Mesothelial cell of epicardium (in vitro differentiated cells): ENCODE data around the gene FOXP1. TPM values are rescaled to one million over a fixed set of nuclear protein-coding genes. Genes with fewer than 3 reads are reported as not detected.

ENCODE experiments used
- DNase-seq, 2 experiments: peaks; one replicate each; pipeline ENCODE4 v3.0.0; 2021; ENCODE audit warnings: low spot score in 2 of 2; ENCODE audit not compliant: unreplicated experiment in 2 of 2
- H3K27ac Mint-ChIP-seq: 2 replicates; pipeline ENCODE4 v1.8.0; 2021; ENCODE audit warnings: mixed read lengths
- H3K27me3 Mint-ChIP-seq: 2 replicates; pipeline ENCODE4 v1.8.0; 2021; ENCODE audit warnings: low read depth, mixed read lengths
- H3K36me3 Mint-ChIP-seq: 2 replicates; pipeline ENCODE4 v1.8.0; 2021; ENCODE audit warnings: mixed read lengths
- H3K4me1 Mint-ChIP-seq: 2 replicates; pipeline ENCODE4 v1.8.0; 2021; ENCODE audit warnings: mixed read lengths
- H3K4me3 Mint-ChIP-seq: 2 replicates; pipeline ENCODE4 v1.8.0; 2021; ENCODE audit warnings: mild to moderate bottlenecking, moderate library complexity, mixed read lengths
- H3K9me3 Mint-ChIP-seq: 2 replicates; pipeline ENCODE4 v1.8.0; 2021; ENCODE audit warnings: mixed read lengths
- CTCF ChIP-seq: fragments of 200-600 bp; sonication (generic); IDR thresholded peaks from one replicate; pipeline ENCODE4 v1.5.0; 2021; ENCODE audit warnings: antibody characterized with exemption; ENCODE audit not compliant: unreplicated experiment
- total RNA-seq: library from RNA; stranded (reverse); gene quantifications from 3 replicates; pipeline ENCODE4 v1.2.1, GENCODE V29; 2021

The FOXP1 gene
- total RNA-seq, 1 donor from 2014 or later: 187 TPM

DNA sequence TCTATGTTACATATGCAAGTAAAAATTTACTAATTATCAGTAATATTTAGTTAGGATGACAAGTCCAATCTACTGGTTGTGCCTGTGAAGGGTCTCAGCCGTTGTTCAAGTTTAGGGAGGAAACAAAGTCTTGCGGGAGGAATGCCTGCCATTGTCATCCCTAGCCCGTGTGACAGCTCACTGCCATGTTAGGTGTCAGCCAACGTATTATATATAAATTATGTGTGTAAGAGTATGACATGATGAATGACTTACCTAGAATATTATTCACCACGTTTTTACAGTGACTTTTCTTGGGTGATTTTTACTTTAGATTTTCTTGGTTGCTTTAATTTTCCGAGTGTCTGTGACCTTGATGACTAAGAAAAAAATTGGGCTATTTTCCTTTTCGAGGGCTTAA lies 656.7 kb downstream of the FOXP1 start:
- TF ChIP-seq CTCF: no peak
- Mint-ChIP-seq H3K36me3 (peaks cover 3% of the 10 kb centered on the region), H3K9me3 (peaks cover 15% of the 10 kb centered on the region), H3K27me3 (no peaks in the 10 kb centered on the region), H3K4me3 (no peak overlapping the region), H3K27ac (no peak overlapping the region), H3K4me1 (no peaks in the 10 kb centered on the region)
- no peak for DNase-seq

GRCh38 chr3:70919661-70920060 lies 663.9 kb downstream of the FOXP1 start:
- Mint-ChIP-seq H3K4me1 (peaks cover 39% of the 10 kb centered on the region), H3K27me3 (no peaks in the 10 kb centered on the region), H3K27ac (peak overlapping the region; percentile 85), H3K9me3 (peaks cover 9% of the 10 kb centered on the region), H3K4me3 (no peak overlapping the region), H3K36me3 (peaks cover 3% of the 10 kb centered on the region)
- DNase-seq: no peak
- no peak for TF ChIP-seq CTCF

- TF ChIP-seq CTCF: no peak
- DNase-seq: no peak
- H3K27me3 Mint-ChIP-seq: no peaks in the 10 kb centered on the region
- H3K4me3 Mint-ChIP-seq: no peak overlapping the region
- peaks cover 3% of the 10 kb centered on the region for H3K36me3 Mint-ChIP-seq
- peaks cover 7% of the 10 kb centered on the region for H3K9me3 Mint-ChIP-seq
- peaks cover 40% of the 10 kb centered on the region for H3K4me1 Mint-ChIP-seq
- H3K27ac Mint-ChIP-seq: peak overlapping the region; percentile 85
Observed at GRCh38 chr3:70919091-70919490, 664.4 kb downstream of the FOXP1 start.

DNA sequence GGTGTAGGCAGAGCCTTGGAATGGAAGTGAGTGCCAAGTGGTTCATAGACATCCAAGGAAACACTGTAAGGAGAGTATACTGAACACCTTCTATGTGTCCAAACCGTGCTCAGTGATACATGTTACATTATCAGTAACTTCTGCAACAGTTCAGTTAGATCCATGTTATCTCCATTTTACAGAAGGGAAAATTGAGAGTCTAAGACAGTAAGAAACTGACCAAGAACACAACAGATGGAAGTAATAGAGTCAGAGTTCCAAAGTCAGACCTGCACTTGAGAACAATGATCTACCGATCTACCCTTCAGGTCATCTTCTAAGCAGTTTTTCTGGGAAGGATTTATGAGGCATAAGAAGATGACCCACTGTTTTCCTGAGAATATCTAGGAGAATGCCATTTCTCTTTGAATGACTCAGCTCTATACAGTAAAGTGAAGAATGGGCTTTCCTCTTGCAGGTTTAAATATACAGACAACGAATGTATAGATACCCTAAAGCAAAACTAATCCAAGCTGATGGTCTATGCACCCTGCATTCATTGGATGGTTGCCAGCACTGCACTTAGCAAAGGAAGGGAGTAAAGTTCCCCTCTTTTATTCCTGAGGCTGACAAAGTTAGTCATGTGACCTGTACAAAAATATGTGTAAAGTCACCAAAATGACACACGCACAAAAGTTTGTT lies 667.0 kb downstream of the FOXP1 start:
- Mint-ChIP-seq H3K36me3 (no peaks in the 10 kb centered on the region), H3K4me1 (peaks cover 40% of the 10 kb centered on the region), H3K4me3 (no peak overlapping the region), H3K9me3 (no peaks in the 10 kb centered on the region), H3K27me3 (no peaks in the 10 kb centered on the region), H3K27ac (peak overlapping the region; percentile 28)
- peak; percentile 34 to 57 for DNase-seq
- no peak for TF ChIP-seq CTCF

GRCh38 chr3:70914862-70915261 lies 668.7 kb downstream of the FOXP1 start:
- Mint-ChIP-seq H3K9me3 (no peaks in the 10 kb centered on the region), H3K4me3 (no peak overlapping the region), H3K27me3 (no peaks in the 10 kb centered on the region), H3K4me1 (peaks cover 35% of the 10 kb centered on the region), H3K27ac (peak overlapping the region; percentile 45), H3K36me3 (no peaks in the 10 kb centered on the region)
- TF ChIP-seq CTCF: no peak
- DNase-seq: no peak
